GM21723 (cell line): ENCODE measurements around the gene TGFBR3L.

Source experiments
- ATAC-seq: cut with Tn5 transposase; IDR thresholded peaks from one replicate; pipeline ENCODE4 v1.9.1; 2021; ENCODE audit warnings: mild to moderate bottlenecking, moderate library complexity; ENCODE audit not compliant: unreplicated experiment

TGFBR3L gene

DNA sequence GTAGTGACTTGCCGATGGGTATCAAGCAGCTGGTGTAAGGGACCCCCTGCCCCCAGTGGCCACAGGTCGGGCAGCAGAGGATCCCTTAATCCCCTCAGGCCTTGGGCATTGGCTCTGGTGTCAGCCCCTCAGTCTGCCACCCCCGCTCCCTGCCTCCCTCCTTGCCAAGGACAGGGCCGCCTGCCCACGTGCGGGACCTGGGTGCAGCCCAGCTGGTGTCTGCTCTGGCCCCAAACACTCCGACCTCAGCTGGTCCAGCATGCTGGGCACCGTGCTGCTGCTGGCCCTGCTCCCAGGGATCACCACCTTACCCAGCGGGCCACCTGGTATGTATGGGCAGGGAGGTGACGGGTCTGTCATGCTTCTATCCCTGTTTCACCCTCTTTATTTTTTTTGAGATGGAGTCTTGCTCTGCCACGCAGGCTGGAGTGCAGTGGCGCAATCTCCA lies at the start of gene TGFBR3L:
TSS of gene TGFBR3L (plus strand) at position 233 of the 448 bp plus-strand sequence.
- ATAC-seq = no peak

GRCh38 chr19:7865262-7865911 lies 49.2 kb upstream of the TGFBR3L start:
- no peak for ATAC-seq

DNA sequence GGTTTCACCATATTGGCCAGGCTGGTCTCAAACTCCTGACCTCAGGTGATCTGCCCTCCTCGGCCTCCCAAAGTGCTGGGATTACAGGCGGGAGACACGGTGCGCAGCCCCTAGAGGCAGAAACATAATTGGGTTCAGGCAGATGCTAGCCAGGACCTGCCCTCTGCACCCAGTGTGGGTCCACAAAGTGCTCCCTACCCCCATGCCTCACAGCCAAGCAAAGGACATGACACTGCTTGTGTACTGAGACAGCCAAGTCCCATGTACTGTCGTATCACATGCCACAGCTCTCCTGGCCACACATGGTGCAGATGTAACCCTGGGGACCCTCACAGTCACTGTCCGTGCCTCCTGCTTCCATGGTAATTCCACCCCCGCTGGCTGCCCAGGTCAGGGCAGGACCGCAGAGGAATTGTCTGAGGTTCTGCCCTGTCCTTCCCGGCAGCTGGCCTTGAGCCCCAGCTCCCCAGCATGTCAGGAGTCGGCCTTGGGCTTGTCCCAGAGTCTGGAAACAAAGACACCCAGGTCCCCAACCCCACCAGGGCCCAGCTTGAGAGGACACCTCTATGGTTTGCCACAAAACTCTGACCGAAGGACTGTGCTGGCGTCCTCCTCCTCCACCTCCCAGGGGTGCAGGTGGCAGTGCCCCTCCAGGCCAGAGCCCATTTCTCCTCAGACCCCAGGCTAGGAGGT lies 48.1 kb upstream of the TGFBR3L start:
- no peak for ATAC-seq

DNA sequence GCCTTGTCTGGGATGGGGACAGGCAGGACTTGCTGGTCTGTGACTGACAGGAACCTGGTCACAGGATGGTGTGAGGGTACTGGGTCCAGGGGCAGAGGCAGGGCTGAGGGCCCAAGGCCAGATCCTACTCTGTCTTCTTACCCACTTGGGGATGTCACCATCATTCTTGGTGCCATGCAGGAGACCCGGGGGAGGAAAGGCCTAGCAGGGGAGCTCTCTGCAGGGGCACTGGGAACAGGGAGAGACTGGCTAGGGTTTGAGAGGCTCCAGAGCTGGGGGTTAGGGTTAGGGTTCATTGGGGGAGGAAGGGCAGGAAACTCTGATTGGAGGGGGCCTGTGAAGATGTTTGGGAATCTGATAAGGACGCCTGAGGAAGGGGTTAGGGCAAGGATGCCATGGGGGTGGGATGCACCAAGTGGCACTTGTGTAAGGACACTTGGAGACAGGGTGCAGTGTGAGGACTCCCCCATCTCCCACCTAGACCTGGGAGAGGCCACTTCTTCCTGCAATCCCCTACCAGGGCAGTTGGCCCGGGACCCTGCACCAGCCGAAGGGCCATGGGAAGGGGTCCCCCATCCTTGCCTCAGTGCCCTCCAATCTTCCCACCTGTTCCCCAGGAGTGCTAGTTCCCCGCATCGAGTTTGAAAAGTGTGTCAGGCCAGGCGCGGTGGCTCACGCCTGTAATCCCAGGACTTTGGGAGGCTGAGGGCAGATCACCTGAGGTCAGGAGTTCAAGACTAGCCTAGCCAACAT lies 47.4 kb upstream of the TGFBR3L start:
- ATAC-seq = no peak

- no peak for ATAC-seq
These were observed 46.3 kb upstream of the TGFBR3L start for GRCh38 chr19:7868326-7868670.

DNA sequence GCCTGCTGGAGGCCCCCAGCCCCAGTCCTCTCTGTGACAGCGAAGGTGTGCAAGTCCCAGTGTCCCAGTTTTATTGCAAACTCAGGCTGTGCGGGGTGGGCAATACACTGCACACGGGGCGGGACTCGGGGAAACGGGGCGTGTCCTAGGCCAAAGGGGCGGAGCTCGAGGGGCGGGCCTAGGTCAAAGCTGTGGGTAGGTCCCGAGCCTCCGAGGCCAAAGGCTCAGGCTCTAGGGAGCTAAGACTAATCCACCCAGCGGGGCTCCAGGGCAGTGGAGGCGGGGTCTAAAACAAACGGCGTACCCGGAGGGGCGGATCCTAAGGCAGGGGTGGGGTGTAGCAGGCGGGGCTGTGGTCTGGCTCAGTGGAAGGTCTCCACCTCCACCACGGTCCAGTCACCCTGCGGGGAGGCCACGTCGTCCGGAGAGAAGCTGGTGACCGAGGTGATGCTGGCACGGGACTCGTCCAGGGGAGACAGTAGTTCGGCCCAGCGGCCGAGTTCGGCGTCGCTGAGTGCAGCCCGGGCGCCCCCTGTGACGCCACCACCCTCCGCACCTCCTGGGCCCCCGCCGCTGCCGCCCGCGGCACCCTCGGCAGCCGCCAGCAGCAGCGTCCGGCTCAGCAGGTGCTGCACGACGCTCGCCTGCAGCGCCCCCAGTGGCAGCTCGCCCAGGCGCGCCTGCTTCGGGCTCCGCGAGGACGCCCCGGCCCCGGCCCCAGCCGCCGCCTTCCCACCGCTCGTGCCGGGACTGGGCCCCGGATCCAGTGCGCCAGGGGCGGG lies 45.8 kb upstream of the TGFBR3L start:
- peak; percentile 67 for ATAC-seq

DNA sequence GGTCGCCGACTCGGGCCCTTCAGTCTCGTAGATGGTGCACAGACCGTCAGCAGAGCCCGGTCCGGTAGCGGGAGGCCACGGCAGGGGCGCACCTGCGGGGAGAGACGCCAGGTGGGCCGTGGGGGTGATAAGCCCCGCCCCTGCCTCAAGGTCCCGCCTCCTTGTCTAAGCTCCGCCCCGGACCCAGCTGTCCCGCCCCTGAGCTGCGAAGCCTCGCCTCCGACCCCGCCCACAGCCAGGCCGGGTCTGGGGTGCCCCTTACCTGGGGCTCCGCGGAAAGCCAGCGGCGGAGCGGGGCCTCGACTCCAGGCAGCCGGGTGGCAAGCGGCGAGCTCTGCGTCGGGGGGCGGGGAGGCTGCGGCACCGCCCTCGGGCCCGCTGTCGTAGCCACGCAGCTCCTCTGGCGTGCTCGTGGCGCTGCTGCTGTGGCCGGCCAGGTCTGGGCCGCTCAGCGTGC lies 45.1 kb upstream of the TGFBR3L start:
- ATAC-seq = peak; percentile 55

- ATAC-seq = no peak
These were observed 44.6 kb upstream of the TGFBR3L start for GRCh38 chr19:7869910-7870511.

DNA sequence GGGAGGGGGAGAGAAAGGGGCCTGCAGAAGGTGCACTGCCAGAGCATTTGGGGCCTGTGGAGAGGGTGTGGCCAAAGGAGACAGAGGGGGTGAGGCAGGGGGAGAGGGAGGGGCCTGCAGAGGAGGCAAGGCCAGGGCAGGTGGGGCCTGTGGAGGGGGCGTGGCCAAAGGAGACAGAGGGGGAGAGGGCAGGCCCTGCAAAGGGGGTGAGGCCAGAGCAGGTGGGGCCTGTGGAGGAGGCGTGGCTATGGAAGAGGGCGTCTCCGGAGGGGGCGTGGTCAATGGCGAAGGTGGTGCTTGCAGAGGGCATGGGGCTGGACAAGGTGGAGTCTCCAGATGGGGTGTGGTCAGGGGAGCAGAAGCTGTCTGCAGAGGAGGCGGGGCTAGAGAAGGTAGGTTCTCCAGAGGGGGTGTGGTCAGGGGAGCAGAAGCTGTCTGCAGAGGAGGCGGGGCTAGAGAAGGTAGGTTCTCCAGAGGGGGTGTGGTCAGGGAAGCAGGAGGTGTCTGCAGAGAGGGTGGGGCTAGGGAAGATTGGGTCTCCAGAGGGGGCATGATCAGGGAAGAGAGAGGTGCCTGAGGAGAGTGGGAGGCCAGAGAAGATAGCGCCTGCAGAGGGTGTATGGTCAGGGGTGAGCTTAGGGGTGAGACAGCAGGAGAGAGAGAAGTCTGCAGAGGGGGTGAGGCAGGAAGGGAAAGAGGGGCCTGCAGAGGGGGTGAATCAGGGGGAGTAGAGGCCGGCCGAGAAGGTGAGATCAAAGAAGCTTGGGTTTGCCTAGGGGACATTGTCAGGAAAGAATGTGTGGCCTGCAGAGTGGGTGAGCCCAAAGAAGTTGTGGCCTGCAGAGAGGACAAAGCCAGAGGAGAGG lies 43.8 kb upstream of the TGFBR3L start:
- ATAC-seq = no peak

DNA sequence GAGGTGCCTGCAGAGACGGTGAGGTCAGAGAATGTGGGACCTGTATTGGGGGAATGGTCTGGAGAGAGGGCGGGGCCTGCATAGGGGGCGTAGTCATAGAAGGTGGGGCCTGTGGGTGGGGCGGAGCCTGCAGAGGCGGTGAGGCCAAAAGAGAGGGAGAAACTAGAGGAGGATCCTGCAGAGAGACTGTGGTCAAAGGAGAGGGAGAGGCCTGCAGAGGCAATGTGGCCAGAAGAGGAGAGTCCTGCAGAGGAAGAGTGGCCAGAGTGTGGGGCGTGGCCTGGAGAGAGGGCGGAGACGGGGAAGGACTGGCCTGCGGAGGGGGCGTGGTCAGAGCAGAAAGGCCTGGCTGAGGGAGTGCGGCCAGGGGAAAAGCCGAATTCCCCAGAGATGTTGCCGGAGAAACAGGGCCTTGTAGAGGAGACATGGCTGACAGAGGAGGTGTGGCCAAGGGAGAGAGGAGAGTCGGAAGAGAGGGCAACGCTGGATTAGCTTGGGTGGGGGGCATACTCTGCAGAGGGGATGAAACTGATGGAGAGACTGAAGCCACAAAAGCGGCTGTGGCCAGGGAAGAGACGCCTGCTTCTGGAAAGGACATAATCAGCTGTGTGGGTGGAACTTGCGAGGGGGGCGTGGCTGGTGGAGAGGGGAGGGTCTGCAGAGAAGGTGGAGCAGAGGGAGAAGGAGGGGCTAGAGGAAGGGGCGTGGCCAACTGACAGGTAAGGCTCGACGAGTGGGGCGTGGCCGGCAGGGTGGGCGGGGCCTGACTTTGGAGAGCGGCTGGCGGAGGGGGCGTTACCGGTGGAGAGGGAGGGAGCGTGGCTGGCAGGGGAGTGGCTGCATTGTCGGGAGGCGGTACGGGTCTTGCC lies 43.0 kb upstream of the TGFBR3L start:
- ATAC-seq = no peak

- no peak for ATAC-seq
These were observed 42.1 kb upstream of the TGFBR3L start for GRCh38 chr19:7872306-7873204.

DNA sequence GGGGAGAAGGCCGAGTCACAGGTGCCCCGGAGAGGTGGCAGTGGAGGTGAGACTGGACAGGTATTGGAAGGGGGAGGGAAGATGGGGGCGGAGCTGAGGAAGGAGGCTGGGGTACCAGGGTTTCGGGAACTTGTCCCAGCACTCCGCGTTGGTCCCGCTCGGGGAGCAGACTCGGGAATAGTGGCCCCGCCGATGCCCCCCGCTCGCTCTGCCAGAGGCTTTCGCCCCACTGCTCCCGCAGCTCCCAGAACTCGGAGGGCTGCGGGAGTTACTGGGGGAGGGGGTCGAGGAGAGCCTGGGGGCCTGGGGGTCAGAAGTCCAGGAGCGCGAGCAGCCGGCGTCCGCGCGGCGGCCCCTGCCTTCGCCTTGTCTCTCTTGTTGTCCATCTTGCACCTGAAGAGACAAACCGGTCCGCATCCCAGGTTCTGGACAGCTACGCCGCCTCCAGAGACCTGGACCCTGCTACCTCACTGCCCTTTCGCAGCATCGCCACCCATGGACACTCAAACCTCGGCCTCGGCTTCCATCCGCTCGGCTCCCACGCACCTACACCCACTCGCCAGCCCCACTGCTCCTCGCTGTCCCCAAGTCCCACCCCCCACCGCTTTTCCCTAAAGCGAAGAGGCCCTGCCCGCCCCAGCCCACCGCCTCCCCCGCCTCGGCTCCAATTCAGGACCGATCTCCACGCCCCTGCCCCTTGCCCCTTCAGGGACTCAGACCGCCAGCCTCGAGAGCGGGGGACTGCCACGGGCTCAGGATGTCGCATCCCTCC lies 41.1 kb upstream of the TGFBR3L start:
- ATAC-seq = no peak

- no peak for ATAC-seq
These were observed 40.3 kb upstream of the TGFBR3L start, which contains the start of gene PRR36 for GRCh38 chr19:7874076-7874896. Gene PRR36 (minus strand): TSS chr19:7874390. CDS start chr19:7873689, 701 bp downstream.

DNA sequence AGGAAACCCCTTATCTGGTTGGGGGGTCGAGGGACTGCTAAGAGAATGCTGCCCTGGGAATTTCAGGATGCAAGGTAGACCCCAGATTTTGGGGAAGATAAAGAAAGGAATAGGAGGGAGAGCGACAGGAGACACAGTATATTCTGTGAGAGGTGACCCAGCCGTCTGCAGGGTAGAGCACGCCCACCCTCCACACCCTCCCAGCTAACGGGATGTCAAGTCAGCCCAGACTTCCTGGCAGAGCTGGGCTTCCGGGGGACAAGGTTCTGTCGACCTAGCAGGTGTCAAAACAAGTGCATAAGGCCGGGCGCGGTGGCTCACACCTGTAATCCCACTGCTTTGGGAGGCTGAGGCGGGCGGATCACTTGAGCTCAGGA lies 39.7 kb upstream of the TGFBR3L start:
- no peak for ATAC-seq

GRCh38 chr19:7877249-7877836 lies 37.3 kb upstream of the TGFBR3L start:
- ATAC-seq = no peak
